GM13976 (cell line): ENCODE data around the gene GTPBP6.

Source experiments
- DNase-seq: peaks from one replicate; pipeline ENCODE4 v3.0.0; 2012; ENCODE audit warnings: low spot score
- CTCF ChIP-seq: IDR thresholded peaks from 2 replicates; pipeline ENCODE4 v1.5.1; 2012; ENCODE audit warnings: borderline replicate concordance, mild to moderate bottlenecking; ENCODE audit not compliant: insufficient read depth; ENCODE audit errors: extremely low read depth, missing control alignments, control extremely low read depth
- in situ Hi-C: fragments of 300-500 bp; cut with MboI; formaldehyde crosslinking; loops from one replicate; pipeline ENCODE4 v1.12.0; 2022; ENCODE audit warnings: low sequenced_read_pairs, mixed read lengths, inconsistent platforms; ENCODE audit not compliant: unreplicated experiment

Gene GTPBP6

GRCh38 chrX:362351-362750 lies 43.8 kb upstream of the GTPBP6 start:
- in situ Hi-C loops, result no loop called here
- DNase-seq, result no peak
- no peak for TF ChIP-seq CTCF

- in situ Hi-C loops, result no loop called here
- no peak for TF ChIP-seq CTCF
- no peak for DNase-seq
Measured at GRCh38 chrX:361231-362145, 42.9 kb upstream of the GTPBP6 start.

GRCh38 chrX:360496-361150 lies 42.0 kb upstream of the GTPBP6 start:
- no peak for DNase-seq
- TF ChIP-seq CTCF, result no peak
- in situ Hi-C loops, result no loop called here

- in situ Hi-C loops, result no loop called here
- TF ChIP-seq CTCF, result no peak
Measured at GRCh38 chrX:358651-359143, 40.1 kb upstream of the GTPBP6 start.

GRCh38 chrX:357693-358471 lies 39.3 kb upstream of the GTPBP6 start:
- no peak for DNase-seq
- TF ChIP-seq CTCF, result no peak
- in situ Hi-C loops, result no loop called here

More at GRCh38 chrX:358651-359143, 40.1 kb upstream of the GTPBP6 start:
- DNase-seq, result no peak

GRCh38 chrX:357035-357692 lies 38.6 kb upstream of the GTPBP6 start:
- no peak for TF ChIP-seq CTCF
- in situ Hi-C loops, result no loop called here
- no peak for DNase-seq
